ENCODE results near the gene EFL1. TPM values are rescaled to one million over a fixed set of nuclear protein-coding genes. Genes with fewer than 3 reads are reported as not detected.

The EFL1 gene
- polyA plus RNA-seq, 1 donor (not counting 4 experiments of a cell fraction or from before 2014, with no cell fraction given) = 32.0 TPM

DNA sequence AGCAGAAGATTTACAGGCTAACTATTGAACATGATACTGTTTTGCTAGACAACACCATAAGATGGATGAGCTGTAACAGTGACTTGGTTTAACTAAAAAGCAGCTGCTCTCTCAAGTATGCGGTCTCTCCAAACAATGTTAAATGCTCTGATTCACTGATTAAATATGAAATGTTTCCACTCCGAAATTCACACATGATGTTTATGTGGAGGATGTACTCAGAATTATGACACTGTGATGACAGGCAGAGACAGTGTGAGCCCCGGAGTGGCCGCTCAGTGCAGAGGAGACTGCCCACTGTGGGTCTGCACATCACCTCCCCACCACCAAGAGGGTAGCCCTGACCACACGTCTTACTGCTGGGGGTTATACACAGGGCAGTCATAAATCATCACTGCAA lies 132.8 kb downstream of the EFL1 start:
- Histone ChIP-seq H3K4me2 (ENCODE audit: control insufficient read depth, extremely low read depth, insufficient read depth, low read depth, low read length) (no peak overlapping the region), H3K27ac (ENCODE audit: control insufficient read depth, insufficient read depth, low read length) (no peak overlapping the region)

DNA sequence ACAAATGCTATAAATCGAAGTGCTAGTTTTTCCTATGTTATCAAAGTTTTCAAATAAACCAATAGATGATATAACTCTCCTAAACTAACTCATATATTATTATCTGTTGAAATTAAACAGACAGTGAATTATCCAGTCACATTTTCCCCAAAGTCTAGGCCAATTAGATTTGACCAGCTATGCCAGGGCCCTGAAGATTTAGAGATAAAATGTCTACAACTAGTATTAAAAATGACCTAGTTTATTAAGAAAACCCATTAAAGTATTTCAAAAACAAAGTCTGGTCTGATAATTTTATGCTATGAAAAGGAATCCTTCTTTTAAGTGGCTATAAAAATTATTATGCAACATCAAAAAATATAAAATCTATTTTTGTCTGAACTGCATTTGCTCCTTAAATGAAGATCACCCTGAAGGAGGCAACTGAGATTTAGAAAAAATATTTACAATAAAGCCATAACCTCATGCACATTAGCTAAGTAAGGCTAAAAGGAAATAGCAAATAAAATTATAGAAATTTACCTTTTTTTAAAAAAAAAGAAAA lies 133.3 kb downstream of the EFL1 start:
- Histone ChIP-seq H2AFZ (ENCODE audit: control insufficient read depth, low read length) (no peak overlapping the region), H3K36me3 (ENCODE audit: control insufficient read depth in 2 of 2, extremely low read depth in 1 of 2, insufficient read depth in 2 of 2, low read length in 2 of 2) (peaks cover 0 to 10% of the 10 kb centered on the region in 2 experiments), H3K79me2 (ENCODE audit: control insufficient read depth, insufficient read depth, low read length) (no peaks in the 10 kb centered on the region), H3K27me3 (ENCODE audit: control insufficient read depth, extremely low read depth, insufficient read depth, low read length) (no peaks in the 10 kb centered on the region), H3K9me1 (ENCODE audit: control insufficient read depth, extremely low read depth, insufficient read depth, low read length) (no peaks in the 10 kb centered on the region), H3K9ac (ENCODE audit: control insufficient read depth, extremely low read depth, insufficient read depth, low read length) (no peak overlapping the region), H3K4me1 (ENCODE audit: control insufficient read depth, extremely low read depth, insufficient read depth, low read length) (peaks cover 13% of the 10 kb centered on the region), H3K9me3 (ENCODE audit: control insufficient read depth, low read depth, low read length) (no peaks in the 10 kb centered on the region), H3K4me3 (ENCODE audit: control insufficient read depth in 2 of 3, extremely low read depth in 1 of 3, insufficient read depth in 2 of 3, low read depth in 1 of 3, low read length in 3 of 3) (no peak overlapping the region), H4K20me1 (ENCODE audit: control insufficient read depth, extremely low read depth, insufficient read depth, low read length) (no peaks in the 10 kb centered on the region), H3K4me2 (ENCODE audit: control insufficient read depth, extremely low read depth, insufficient read depth, low read depth, low read length) (no peak overlapping the region), H3K27ac (ENCODE audit: control insufficient read depth, insufficient read depth, low read length) (no peak overlapping the region)
- dilution Hi-C loops (cut with MboI; ENCODE audit: extremely low pct_ligation_motif_present, low sequenced_read_pairs) = no loop called here
- DNase-seq (ENCODE audit: low read depth, low spot score) = no peak
- TF ChIP-seq, protein P1, sequence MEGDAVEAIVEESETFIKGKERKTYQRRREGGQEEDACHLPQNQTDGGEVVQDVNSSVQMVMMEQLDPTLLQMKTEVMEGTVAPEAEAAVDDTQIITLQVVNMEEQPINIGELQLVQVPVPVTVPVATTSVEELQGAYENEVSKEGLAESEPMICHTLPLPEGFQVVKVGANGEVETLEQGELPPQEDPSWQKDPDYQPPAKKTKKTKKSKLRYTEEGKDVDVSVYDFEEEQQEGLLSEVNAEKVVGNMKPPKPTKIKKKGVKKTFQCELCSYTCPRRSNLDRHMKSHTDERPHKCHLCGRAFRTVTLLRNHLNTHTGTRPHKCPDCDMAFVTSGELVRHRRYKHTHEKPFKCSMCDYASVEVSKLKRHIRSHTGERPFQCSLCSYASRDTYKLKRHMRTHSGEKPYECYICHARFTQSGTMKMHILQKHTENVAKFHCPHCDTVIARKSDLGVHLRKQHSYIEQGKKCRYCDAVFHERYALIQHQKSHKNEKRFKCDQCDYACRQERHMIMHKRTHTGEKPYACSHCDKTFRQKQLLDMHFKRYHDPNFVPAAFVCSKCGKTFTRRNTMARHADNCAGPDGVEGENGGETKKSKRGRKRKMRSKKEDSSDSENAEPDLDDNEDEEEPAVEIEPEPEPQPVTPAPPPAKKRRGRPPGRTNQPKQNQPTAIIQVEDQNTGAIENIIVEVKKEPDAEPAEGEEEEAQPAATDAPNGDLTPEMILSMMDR (optimal IDR thresholded peaks at IDR 0.05 in 1 of 3, IDR thresholded peaks at IDR 0.05 in 1 of 3, conservative IDR thresholded peaks at IDR 0.05 in 1 of 3; ENCODE audit: extremely low read depth in 1 of 3, insufficient read depth in 2 of 3, low read length in 3 of 3) = no peak
- no peak for TF ChIP-seq EZH2 (IDR thresholded peaks at IDR 0.05; ENCODE audit: low read length)
- FAIRE-seq = no peak

More for the DNA sequence above, 132.8 kb downstream of the EFL1 start:
- Histone ChIP-seq H4K20me1 (ENCODE audit: control insufficient read depth, extremely low read depth, insufficient read depth, low read length) (no peaks in the 10 kb centered on the region), H3K27me3 (ENCODE audit: control insufficient read depth, extremely low read depth, insufficient read depth, low read length) (no peaks in the 10 kb centered on the region), H3K36me3 (ENCODE audit: control insufficient read depth in 2 of 2, extremely low read depth in 1 of 2, insufficient read depth in 2 of 2, low read length in 2 of 2) (peaks cover 0 to 9% of the 10 kb centered on the region in 2 experiments), H3K4me1 (ENCODE audit: control insufficient read depth, extremely low read depth, insufficient read depth, low read length) (peaks cover 13% of the 10 kb centered on the region), H2AFZ (ENCODE audit: control insufficient read depth, low read length) (no peak overlapping the region), H3K9me3 (ENCODE audit: control insufficient read depth, low read depth, low read length) (no peaks in the 10 kb centered on the region), H3K9me1 (ENCODE audit: control insufficient read depth, extremely low read depth, insufficient read depth, low read length) (no peaks in the 10 kb centered on the region), H3K9ac (ENCODE audit: control insufficient read depth, extremely low read depth, insufficient read depth, low read length) (no peak overlapping the region), H3K4me3 (ENCODE audit: control insufficient read depth in 2 of 3, extremely low read depth in 1 of 3, insufficient read depth in 2 of 3, low read depth in 1 of 3, low read length in 3 of 3) (no peak overlapping the region), H3K79me2 (ENCODE audit: control insufficient read depth, insufficient read depth, low read length) (no peaks in the 10 kb centered on the region)
- TF ChIP-seq, protein P1 (optimal IDR thresholded peaks at IDR 0.05 in 1 of 3, IDR thresholded peaks at IDR 0.05 in 1 of 3, conservative IDR thresholded peaks at IDR 0.05 in 1 of 3; ENCODE audit: extremely low read depth in 1 of 3, insufficient read depth in 2 of 3, low read length in 3 of 3) = no peak
- TF ChIP-seq EZH2 (IDR thresholded peaks at IDR 0.05; ENCODE audit: low read length) = no peak
- dilution Hi-C loops (cut with MboI; ENCODE audit: extremely low pct_ligation_motif_present, low sequenced_read_pairs) = no loop called here
- FAIRE-seq = no peak
- DNase-seq (ENCODE audit: low read depth, low spot score) = no peak
